Measurements from ENCODE around the gene KRT8. TPM values are rescaled to one million over a fixed set of nuclear protein-coding genes. Genes with fewer than 3 reads are reported as not detected.

The KRT8 gene
- total and polyA plus RNA-seq, 2 donors (not counting 1 experiment from before 2014, with no cell fraction given) = 0.24 to 0.94 TPM

DNA sequence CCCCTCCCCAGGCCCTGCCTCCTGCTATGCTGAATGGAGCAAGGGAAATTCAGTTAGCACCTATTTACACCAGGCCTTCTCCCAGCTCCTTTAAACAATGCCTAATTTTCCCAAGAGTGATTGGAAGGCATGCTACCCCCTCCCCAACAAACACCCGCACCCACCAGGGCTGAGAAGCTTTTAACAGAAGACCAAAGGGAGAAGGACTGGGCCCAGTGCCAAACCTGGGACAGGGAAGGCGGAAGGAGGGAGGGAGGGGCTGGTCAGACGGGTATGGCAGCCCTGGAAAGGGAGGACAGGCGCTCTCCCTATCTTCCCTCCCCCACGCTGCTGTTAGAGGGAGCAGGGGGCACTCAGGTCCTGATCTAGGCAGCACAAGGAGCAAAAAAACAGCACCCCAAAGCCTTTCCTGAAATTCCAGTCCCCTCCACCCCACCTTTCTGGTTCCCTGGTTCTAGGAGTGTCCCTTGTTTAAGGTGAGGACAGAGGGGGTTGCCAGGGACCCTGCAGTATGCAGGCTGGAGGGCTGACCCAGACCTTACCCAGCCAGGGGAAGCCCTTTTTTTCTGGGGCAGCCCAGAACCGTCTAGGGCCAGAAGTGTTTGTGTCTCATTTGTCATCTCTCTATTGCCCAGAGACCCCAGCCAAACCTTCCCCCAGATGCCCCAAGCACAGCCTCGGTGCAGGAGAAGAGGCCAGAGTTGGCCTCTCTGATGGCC lies 2.4 kb upstream of the KRT8 start:
- no peak overlapping the region for H3K9ac ChIP-seq (ENCODE audit: low read length)
- POLR2A ChIA-PET = no interaction called here

DNA sequence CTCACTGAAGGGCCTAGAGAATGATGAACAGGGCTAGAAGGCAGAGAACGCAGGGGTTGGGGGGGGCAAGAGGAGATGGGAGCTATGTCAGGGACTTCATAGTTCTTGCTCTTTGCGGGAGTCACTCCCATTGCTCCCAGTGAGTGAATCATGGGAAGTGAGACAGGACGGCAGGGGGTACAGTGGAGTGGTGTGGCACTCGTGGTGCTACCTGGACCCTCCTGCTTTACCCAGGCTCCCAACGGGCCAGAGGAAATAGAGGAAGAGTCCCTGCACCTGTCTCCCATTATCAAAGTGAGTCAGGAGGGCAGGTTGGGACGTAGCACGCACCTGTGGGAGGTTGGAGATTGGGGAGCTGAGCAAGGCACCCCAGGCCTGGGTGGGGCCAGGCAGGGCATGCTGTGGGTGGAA lies 1.3 kb upstream of the KRT8 start:
- no peaks in the 10 kb centered on the region for H3K9me3 ChIP-seq (ENCODE audit: control extremely low read depth in 1 of 3, control insufficient read depth in 2 of 3, insufficient read depth in 1 of 3, low read length in 2 of 3)
- ChIA-PET POLR2A (no interaction called here), CTCF (no interaction called here)
- no peaks in the 10 kb centered on the region for H3K9me3 Mint-ChIP-seq (ENCODE audit: insufficient read depth)
- ATAC-seq (ENCODE audit: low read depth) = no peak
- WGBS (ENCODE audit: insufficient coverage) = 86% methylated on average over 6 of the region's 7 CpGs
- peaks cover 17% of the 10 kb centered on the region for H3K27me3 Mint-ChIP-seq
- H3K4me1 ChIP-seq (ENCODE audit: control insufficient read depth in 2 of 2, insufficient read depth in 2 of 2, low read length in 2 of 2) = peaks cover 5 to 10% of the 10 kb centered on the region in 2 donors
- TF ChIP-seq EZH2 (IDR thresholded peaks at IDR 0.05; ENCODE audit: borderline replicate concordance, insufficient read depth, low read depth, low read length, poor library complexity, severe bottlenecking) = no peak
- TF ChIP-seq, protein P1, sequence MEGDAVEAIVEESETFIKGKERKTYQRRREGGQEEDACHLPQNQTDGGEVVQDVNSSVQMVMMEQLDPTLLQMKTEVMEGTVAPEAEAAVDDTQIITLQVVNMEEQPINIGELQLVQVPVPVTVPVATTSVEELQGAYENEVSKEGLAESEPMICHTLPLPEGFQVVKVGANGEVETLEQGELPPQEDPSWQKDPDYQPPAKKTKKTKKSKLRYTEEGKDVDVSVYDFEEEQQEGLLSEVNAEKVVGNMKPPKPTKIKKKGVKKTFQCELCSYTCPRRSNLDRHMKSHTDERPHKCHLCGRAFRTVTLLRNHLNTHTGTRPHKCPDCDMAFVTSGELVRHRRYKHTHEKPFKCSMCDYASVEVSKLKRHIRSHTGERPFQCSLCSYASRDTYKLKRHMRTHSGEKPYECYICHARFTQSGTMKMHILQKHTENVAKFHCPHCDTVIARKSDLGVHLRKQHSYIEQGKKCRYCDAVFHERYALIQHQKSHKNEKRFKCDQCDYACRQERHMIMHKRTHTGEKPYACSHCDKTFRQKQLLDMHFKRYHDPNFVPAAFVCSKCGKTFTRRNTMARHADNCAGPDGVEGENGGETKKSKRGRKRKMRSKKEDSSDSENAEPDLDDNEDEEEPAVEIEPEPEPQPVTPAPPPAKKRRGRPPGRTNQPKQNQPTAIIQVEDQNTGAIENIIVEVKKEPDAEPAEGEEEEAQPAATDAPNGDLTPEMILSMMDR (IDR thresholded peaks at IDR 0.05) = no peak
- no peak overlapping the region for H3K27ac Mint-ChIP-seq
- no peak overlapping the region for H3K4me3 ChIP-seq (ENCODE audit: control extremely low read depth in 1 of 5, extremely low read depth in 1 of 5, insufficient read depth in 1 of 5, low read depth in 2 of 5, low read length in 4 of 5)
- H3K27ac ChIP-seq (ENCODE audit: low read length in 2 of 2) = no peak overlapping the region
- intact Hi-C loops (cut with micrococcal nuclease) = no loop called here
- no peaks in the 10 kb centered on the region for H3K79me2 ChIP-seq (ENCODE audit: control insufficient read depth, insufficient read depth, low read length)
- no peaks in the 10 kb centered on the region for H4K20me1 ChIP-seq (ENCODE audit: control insufficient read depth, insufficient read depth, low read length, poor library complexity, severe bottlenecking)
- H3K4me2 ChIP-seq (replicated peaks; ENCODE audit: low read depth, low read length, poor library complexity, severe bottlenecking) = no peak overlapping the region
- no peaks in the 10 kb centered on the region for H3K36me3 ChIP-seq (replicated peaks in 1 of 2; ENCODE audit: control extremely low read depth in 1 of 2, control insufficient read depth in 1 of 2, extremely low read depth in 1 of 2, insufficient read depth in 2 of 2, low read length in 1 of 2)
- peaks cover 0 to 13% (median 2%) of the 10 kb centered on the region in 4 experiments for H3K27me3 ChIP-seq (replicated peaks in 1 of 4; ENCODE audit: control extremely low read depth in 1 of 4, control insufficient read depth in 3 of 4, insufficient read depth in 4 of 4, low read length in 3 of 4)
- peaks cover 3% of the 10 kb centered on the region for H3K4me1 Mint-ChIP-seq
- no peak overlapping the region for H2AFZ ChIP-seq (ENCODE audit: insufficient read depth, low read depth, low read length, poor library complexity, severe bottlenecking)
- H3K9ac ChIP-seq (ENCODE audit: low read length) = no peak overlapping the region
- no peak overlapping the region for H3K4me3 Mint-ChIP-seq
- DNase-seq = no peak

More for the DNA sequence above, 2.4 kb upstream of the KRT8 start:
- DNase-seq = no peak
- peaks cover 5 to 10% of the 10 kb centered on the region in 2 donors for H3K4me1 ChIP-seq (ENCODE audit: control insufficient read depth in 2 of 2, insufficient read depth in 2 of 2, low read length in 2 of 2)
- H3K27ac ChIP-seq (ENCODE audit: low read length in 2 of 2) = no peak overlapping the region
- H3K4me3 ChIP-seq (ENCODE audit: control extremely low read depth in 1 of 5, extremely low read depth in 1 of 5, insufficient read depth in 1 of 5, low read depth in 2 of 5, low read length in 4 of 5) = no peak overlapping the region
- Mint-ChIP-seq H3K27me3 (peaks cover 17% of the 10 kb centered on the region), H3K4me3 (no peak overlapping the region), H3K9me3 (ENCODE audit: insufficient read depth) (no peaks in the 10 kb centered on the region), H3K4me1 (peaks cover 3% of the 10 kb centered on the region), H3K27ac (no peak overlapping the region)
- no peak overlapping the region for H2AFZ ChIP-seq (ENCODE audit: insufficient read depth, low read depth, low read length, poor library complexity, severe bottlenecking)
- H3K79me2 ChIP-seq (ENCODE audit: control insufficient read depth, insufficient read depth, low read length) = no peaks in the 10 kb centered on the region
- no peak for ATAC-seq (ENCODE audit: low read depth)
- CTCF ChIA-PET = interaction anchor here (0.5 to 1.5 kb wide), 2 partner anchors 74 to 629 kb away, joined by 4 to 5 read pairs; no protein-coding TSS in a partner anchor
- H3K27me3 ChIP-seq (replicated peaks in 1 of 4; ENCODE audit: control extremely low read depth in 1 of 4, control insufficient read depth in 3 of 4, insufficient read depth in 4 of 4, low read length in 3 of 4) = peaks cover 0 to 13% (median 2%) of the 10 kb centered on the region in 4 experiments
- H3K36me3 ChIP-seq (replicated peaks in 1 of 2; ENCODE audit: control extremely low read depth in 1 of 2, control insufficient read depth in 1 of 2, extremely low read depth in 1 of 2, insufficient read depth in 2 of 2, low read length in 1 of 2) = no peaks in the 10 kb centered on the region
- TF ChIP-seq EZH2 (IDR thresholded peaks at IDR 0.05; ENCODE audit: borderline replicate concordance, insufficient read depth, low read depth, low read length, poor library complexity, severe bottlenecking) = no peak
- TF ChIP-seq, protein P1 (IDR thresholded peaks at IDR 0.05) = no peak
- no peaks in the 10 kb centered on the region for H4K20me1 ChIP-seq (ENCODE audit: control insufficient read depth, insufficient read depth, low read length, poor library complexity, severe bottlenecking)
- intact Hi-C loops (cut with micrococcal nuclease) = no loop called here
- no peak overlapping the region for H3K4me2 ChIP-seq (replicated peaks; ENCODE audit: low read depth, low read length, poor library complexity, severe bottlenecking)
- WGBS (ENCODE audit: insufficient coverage) = 0% methylated on average over 1 of the region's 7 CpGs
- H3K9me3 ChIP-seq (ENCODE audit: control extremely low read depth in 1 of 3, control insufficient read depth in 2 of 3, insufficient read depth in 1 of 3, low read length in 2 of 3) = no peaks in the 10 kb centered on the region
